KBM-7 (cell line): Measurements from ENCODE around the gene ITGB1.
"Not testable (repeated sequence)": the region's sequence is repeated elsewhere in the genome, so short reads cannot be mapped to it uniquely, and the experiment has no call there.

Experiments used
- DNase-seq: peaks from one replicate; pipeline ENCODE4 v3.0.0-alpha.2; 2015
- in situ Hi-C: fragments of 300-500 bp; cut with MboI; formaldehyde crosslinking; loops from 2 replicates; pipeline ENCODE4 v1.14.3; 2020; ENCODE audit warnings: low sequenced_read_pairs, low pct_unique_long_range_greater_than_20kb, mixed read lengths

The ITGB1 gene

GRCh38 chr10:32958085-32959005, at the start of gene ITGB1:
Gene ITGB1, minus strand, starts transcription at chr10:32958230. Its CDS starts 22,672 bp downstream, at chr10:32935558.
- peak; percentile 92 for DNase-seq
- in situ Hi-C loops = no loop called here

- in situ Hi-C loops = loop anchor here (10.0 kb wide), 1 partner anchor 212 kb away; no protein-coding TSS in a partner anchor
- DNase-seq = no peak
Observed at GRCh38 chr10:33006342-33006887, 48.4 kb upstream of the ITGB1 start.

GRCh38 chr10:33005322-33006301, 47.6 kb upstream of the ITGB1 start:
- DNase-seq = peak; percentile 77
- in situ Hi-C loops = loop anchor here (10.0 kb wide), 1 partner anchor 211 kb away; no protein-coding TSS in a partner anchor

- in situ Hi-C loops = loop anchor here (10.0 kb wide), 1 partner anchor 207 kb away; no protein-coding TSS in a partner anchor
- DNase-seq = no peak
Observed at GRCh38 chr10:33001908-33002492, 44.0 kb upstream of the ITGB1 start.

GRCh38 chr10:32998060-32998581, 40.1 kb upstream of the ITGB1 start:
- in situ Hi-C loops, DNase-seq: not testable (repeated sequence)

GRCh38 chr10:32995751-32996150, 37.7 kb upstream of the ITGB1 start:
- in situ Hi-C loops = no loop called here
- no peak for DNase-seq

- no peak for DNase-seq
- in situ Hi-C loops = no loop called here
Observed at GRCh38 chr10:32995066-32995622, 37.1 kb upstream of the ITGB1 start.

- DNase-seq, in situ Hi-C loops: not testable (repeated sequence)
Observed at GRCh38 chr10:32994632-32995031, 36.6 kb upstream of the ITGB1 start.

- DNase-seq, in situ Hi-C loops: not testable (repeated sequence)
Observed at GRCh38 chr10:32992310-32992709, 34.3 kb upstream of the ITGB1 start.

GRCh38 chr10:32990811-32991210, 32.8 kb upstream of the ITGB1 start:
- in situ Hi-C loops = no loop called here
- no peak for DNase-seq

- in situ Hi-C loops = no loop called here
- no peak for DNase-seq
Observed at GRCh38 chr10:32988604-32989003, 30.6 kb upstream of the ITGB1 start.

GRCh38 chr10:32987172-32987571, 29.1 kb upstream of the ITGB1 start:
- in situ Hi-C loops = no loop called here
- DNase-seq = no peak

GRCh38 chr10:32985775-32986350, 27.8 kb upstream of the ITGB1 start:
- DNase-seq = peak; percentile 48
- in situ Hi-C loops = no loop called here

- in situ Hi-C loops = no loop called here
- DNase-seq = no peak
Observed at GRCh38 chr10:32985341-32985764, 27.3 kb upstream of the ITGB1 start.

GRCh38 chr10:32984003-32984600, 26.1 kb upstream of the ITGB1 start:
- in situ Hi-C loops = no loop called here
- no peak for DNase-seq

GRCh38 chr10:32982911-32983909, 25.2 kb upstream of the ITGB1 start:
- in situ Hi-C loops = no loop called here
- no peak for DNase-seq
